GM12864 (cell line): ENCODE data around the gene STK32C.

Source experiments
- DNase-seq: peaks from one replicate; pipeline ENCODE4 v3.0.0-alpha.2; 2011; ENCODE audit warnings: low read depth
- H3K4me3 ChIP-seq: 2 replicates; pipeline ENCODE4 v1.5.1; 2011; ENCODE audit warnings: mild to moderate bottlenecking, low read depth, low read length, control low read depth
- CTCF ChIP-seq: IDR thresholded peaks from 2 replicates; pipeline ENCODE4 v1.5.1; 2011; ENCODE audit warnings: low read depth, mild to moderate bottlenecking, moderate library complexity, low read length, control low read depth, inconsistent platforms; ENCODE audit errors: missing control alignments

The STK32C gene

GRCh38 chr10:132246296-132246695, 61.5 kb downstream of the STK32C start:
- TF ChIP-seq CTCF, result no peak
- DNase-seq, result no peak
- no peak overlapping the region for H3K4me3 ChIP-seq

- H3K4me3 ChIP-seq, result no peak overlapping the region
- no peak for DNase-seq
- TF ChIP-seq CTCF, result no peak
These were observed 62.7 kb downstream of the STK32C start for GRCh38 chr10:132245056-132245455.

- no peak for TF ChIP-seq CTCF
- DNase-seq, result no peak
These were observed 64.1 kb downstream of the STK32C start for GRCh38 chr10:132243626-132244025.

GRCh38 chr10:132243141-132243540, 64.6 kb downstream of the STK32C start:
- no peak overlapping the region for H3K4me3 ChIP-seq
- no peak for DNase-seq
- TF ChIP-seq CTCF, result no peak

More at GRCh38 chr10:132243626-132244025, 64.1 kb downstream of the STK32C start:
- H3K4me3 ChIP-seq, result no peak overlapping the region

DNA sequence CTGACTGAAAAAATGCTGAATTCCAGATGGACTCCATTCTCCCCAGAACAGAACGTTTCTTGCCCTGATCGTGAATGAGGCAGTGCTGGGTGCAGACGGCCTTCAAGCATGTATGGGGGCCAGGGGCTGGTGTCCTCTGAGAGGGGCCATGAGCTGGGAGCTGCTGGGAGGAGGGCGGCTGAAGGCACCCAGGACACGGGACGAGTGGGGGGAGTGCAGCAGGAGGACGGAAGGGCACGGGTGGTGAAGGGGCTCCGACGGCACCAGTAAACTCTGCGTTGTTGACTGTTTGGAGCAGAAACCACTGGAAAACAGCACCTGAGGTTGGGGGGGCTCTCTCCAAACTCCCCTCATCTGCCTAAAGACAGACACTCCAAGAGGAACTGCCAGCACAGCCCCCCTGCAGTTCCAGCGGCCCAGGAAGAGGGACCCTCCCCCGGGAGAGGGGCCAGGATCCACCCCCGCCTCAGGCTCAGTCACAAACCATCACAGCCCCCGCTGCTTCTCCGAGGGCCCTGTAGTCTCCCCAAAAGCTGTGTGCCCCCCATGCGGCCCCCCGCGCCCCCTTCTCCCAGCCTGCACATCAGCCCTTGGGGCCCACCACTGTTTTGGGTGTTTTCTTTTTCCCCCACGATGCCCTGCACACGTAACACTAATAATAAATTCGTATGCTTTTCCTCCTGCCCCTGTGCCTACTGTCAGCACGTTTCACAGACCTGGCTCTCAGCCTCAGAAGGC, 65.5 kb downstream of the STK32C start:
- TF ChIP-seq CTCF, result no peak
- DNase-seq, result no peak

GRCh38 chr10:132241496-132241895, 66.3 kb downstream of the STK32C start:
- TF ChIP-seq CTCF, result no peak
- H3K4me3 ChIP-seq, result no peak overlapping the region
- DNase-seq, result no peak

More for the DNA sequence above, 65.5 kb downstream of the STK32C start:
- no peak overlapping the region for H3K4me3 ChIP-seq

- TF ChIP-seq CTCF, result no peak
- no peak for DNase-seq
- H3K4me3 ChIP-seq, result no peak overlapping the region
These were observed 66.7 kb downstream of the STK32C start for GRCh38 chr10:132241086-132241485.
